CD14-positive monocyte (primary cell): ENCODE data around the gene BNC2. TPM values are rescaled to one million over a fixed set of nuclear protein-coding genes. Genes with fewer than 3 reads are reported as not detected.

ENCODE experiments used
- DNase-seq, 3 donors: peaks; one replicate each; pipeline ENCODE4 v3.0.0-alpha.2; 2011 to 2022
- H2AFZ ChIP-seq: 2 replicates; pipeline ENCODE4 v1.6.0; 2012; ENCODE audit warnings: mild to moderate bottlenecking, low read depth, low read length, inconsistent platforms; ENCODE audit not compliant: insufficient read depth, poor library complexity, severe bottlenecking
- H3K27ac ChIP-seq, 2 donors: 1 replicate in 1 of 2; 2 replicates in 1 of 2; pipeline ENCODE4 v1.5.1; 2012 to 2013; ENCODE audit warnings: low read length in 2 of 2, control low read depth in 1 of 2, inconsistent platforms in 1 of 2, low read depth in 1 of 2, mild to moderate bottlenecking in 1 of 2
- H3K27me3 ChIP-seq, 2 donors: one replicate each; pipeline versions ENCODE4 v1.6.0 to v1.6.1; 2011 to 2013; ENCODE audit warnings: low read length in 2 of 2; ENCODE audit not compliant: control insufficient read depth in 2 of 2, insufficient read depth in 2 of 2
- H3K36me3 ChIP-seq, 2 donors: replicated peaks in 1 of 2; 1 replicate in 1 of 2; 2 replicates in 1 of 2; pipeline versions ENCODE4 v1.5.1 to v1.6.1; 2012 to 2013; ENCODE audit warnings: low read length in 2 of 2, control low read depth in 1 of 2, inconsistent platforms in 1 of 2, mild to moderate bottlenecking in 1 of 2; ENCODE audit not compliant: insufficient read depth in 2 of 2, control insufficient read depth in 1 of 2
- H3K4me1 ChIP-seq, 2 donors: 1 replicate in 1 of 2; 2 replicates in 1 of 2; pipeline versions ENCODE4 v1.5.1 to v1.6.1; 2012 to 2013; ENCODE audit warnings: low read length in 2 of 2, control low read depth in 1 of 2, inconsistent platforms in 1 of 2, mild to moderate bottlenecking in 1 of 2, moderate library complexity in 1 of 2; ENCODE audit not compliant: insufficient read depth in 2 of 2, control insufficient read depth in 1 of 2
- H3K4me2 ChIP-seq: replicated peaks from 2 replicates; pipeline ENCODE3; 2012; ENCODE audit warnings: low read length, moderate library complexity, mild to moderate bottlenecking; ENCODE audit not compliant: poor library complexity, severe bottlenecking; ENCODE audit errors: extremely low read depth
- H3K4me3 ChIP-seq, 3 experiments: fragments of 200-600 bp in 1 of 3; sonication (generic) in 1 of 3; replicated peaks in 1 of 3; 1 replicate in 2 of 3; 2 replicates in 1 of 3; pipeline ENCODE4 v1.5.1; 2011 to 2013; ENCODE audit warnings: low read length in 3 of 3, mild to moderate bottlenecking in 3 of 3, control low read depth in 2 of 3, low read depth in 2 of 3, inconsistent platforms in 1 of 3, moderate library complexity in 1 of 3
- H3K79me2 ChIP-seq: 2 replicates; pipeline ENCODE4 v1.6.0; 2012; ENCODE audit warnings: mild to moderate bottlenecking, control low read depth, inconsistent platforms, low read length, moderate library complexity; ENCODE audit not compliant: insufficient read depth
- H3K9ac ChIP-seq: 2 replicates; pipeline ENCODE4 v1.6.0; 2017; ENCODE audit warnings: low read length, mild to moderate bottlenecking; ENCODE audit not compliant: insufficient read depth, poor library complexity, severe bottlenecking
- H3K9me3 ChIP-seq, 2 donors: replicated peaks in 1 of 2; 1 replicate in 1 of 2; 2 replicates in 1 of 2; pipeline versions ENCODE4 v1.5.1 to v1.6.1; 2012 to 2013; ENCODE audit warnings: low read length in 2 of 2, control low read depth in 1 of 2; ENCODE audit not compliant: control insufficient read depth in 1 of 2, insufficient read depth in 1 of 2
- H4K20me1 ChIP-seq: 2 replicates; pipeline ENCODE4 v1.6.0; 2012; ENCODE audit warnings: mild to moderate bottlenecking, low read length, control low read depth, moderate library complexity; ENCODE audit not compliant: insufficient read depth
- H3K27ac Mint-ChIP-seq, 7 donors: one replicate each; pipeline ENCODE4 v1.8.0; 2020; ENCODE audit warnings: mild to moderate bottlenecking in 7 of 7, mixed read lengths in 7 of 7, moderate library complexity in 6 of 7, inconsistent platforms in 2 of 7
- H3K27me3 Mint-ChIP-seq, 3 donors: one replicate each; pipeline ENCODE4 v1.8.0; 2021 to 2022; ENCODE audit warnings: low read depth in 3 of 3, mild to moderate bottlenecking in 3 of 3, mixed read lengths in 3 of 3, moderate library complexity in 3 of 3, inconsistent platforms in 1 of 3
- H3K36me3 Mint-ChIP-seq, 2 donors: one replicate each; pipeline ENCODE4 v1.8.0; 2020; ENCODE audit warnings: mixed read lengths in 2 of 2, inconsistent platforms in 1 of 2, mild to moderate bottlenecking in 1 of 2
- H3K4me1 Mint-ChIP-seq: one replicate; pipeline ENCODE4 v1.8.0; 2020; ENCODE audit warnings: mild to moderate bottlenecking, mixed read lengths
- H3K4me3 Mint-ChIP-seq, 2 donors: one replicate each; pipeline ENCODE4 v1.8.0; 2020; ENCODE audit warnings: mild to moderate bottlenecking in 2 of 2, mixed read lengths in 2 of 2, moderate library complexity in 1 of 2
- H3K9me3 Mint-ChIP-seq, 7 donors: one replicate each; pipeline ENCODE4 v1.8.0; 2020 to 2022; ENCODE audit warnings: mixed read lengths in 7 of 7, mild to moderate bottlenecking in 6 of 7, moderate library complexity in 6 of 7, inconsistent platforms in 2 of 7
- CTCF ChIP-seq: fragments of 200-600 bp; IDR thresholded peaks from one replicate; pipeline ENCODE4 v1.8.0; 2022; ENCODE audit warnings: antibody characterized with exemption, mild to moderate bottlenecking
- WGBS: methylation state at CpG from one replicate; pipeline ENCODE4 v1.1.5; 2013; ENCODE audit warnings: missing lambda C conversion rate; ENCODE audit not compliant: insufficient coverage; 5-methylcytosine and 5-hydroxymethylcytosine counted together
- intact Hi-C, 2 donors: fragments of 100-400 bp; cut with micrococcal nuclease; formaldehyde crosslinking; loops; one replicate each; pipeline versions ENCODE4 v1.15.0 to v1.15.1; 2023
- polyA plus RNA-seq, 3 donors: library from polyadenylated mRNA; depleted of rRNA in 1 of 3; unstranded in 2 of 3; stranded (reverse) in 1 of 3; fragments of 300-500 nt in 2 of 3; fragments of >200 nt in 1 of 3; fragmentation: Illumina TruSeq in 2 of 3; gene quantifications; 1 replicate in 2 of 3; 2 replicates in 1 of 3; pipeline ENCODE4 v1.2.3, GENCODE V29; 2012 to 2021

The BNC2 gene
- polyA plus RNA-seq, 3 donors, result 0.01 TPM; not detected in 2

- no peaks in the 10 kb centered on the region for H3K79me2 ChIP-seq
- TF ChIP-seq CTCF, result no peak
- H3K9ac ChIP-seq, result no peak overlapping the region
- Mint-ChIP-seq H3K4me3 (no peak overlapping the region), H3K9me3 (peaks cover 0 to 11% (median 5%) of the 10 kb centered on the region in 7 donors), H3K27ac (no peak overlapping the region), H3K36me3 (no peaks in the 10 kb centered on the region), H3K4me1 (peaks cover 5% of the 10 kb centered on the region), H3K27me3 (peaks cover 0 to 2% (median under 1%) of the 10 kb centered on the region in 3 donors)
- no peak overlapping the region for H3K4me2 ChIP-seq
- peaks cover 0 to under 1% of the 10 kb centered on the region in 2 donors for H3K9me3 ChIP-seq
- no peaks in the 10 kb centered on the region for H3K36me3 ChIP-seq
- H4K20me1 ChIP-seq, result no peaks in the 10 kb centered on the region
- no peak overlapping the region for H3K4me3 ChIP-seq
- H3K4me1 ChIP-seq, result peaks cover 0 to 9% of the 10 kb centered on the region in 2 donors
- no CpG with 5 or more reads among the region's 6 CpGs for WGBS
- intact Hi-C loops, result no loop called here
- H2AFZ ChIP-seq, result no peak overlapping the region
- H3K27ac ChIP-seq, result no peak overlapping the region
- DNase-seq, result no peak
- H3K27me3 ChIP-seq, result no peaks in the 10 kb centered on the region
Measured at GRCh38 chr9:16384993-16385392, 485.5 kb downstream of the BNC2 start.

GRCh38 chr9:16377311-16377710 is 493.2 kb downstream of the BNC2 start:
- Histone ChIP-seq H3K4me1 (no peaks in the 10 kb centered on the region), H2AFZ (no peak overlapping the region), H3K4me2 (no peak overlapping the region), H3K9me3 (no peaks in the 10 kb centered on the region), H3K36me3 (no peaks in the 10 kb centered on the region), H3K79me2 (no peaks in the 10 kb centered on the region), H3K27me3 (no peaks in the 10 kb centered on the region), H4K20me1 (no peaks in the 10 kb centered on the region), H3K9ac (no peak overlapping the region), H3K4me3 (no peak overlapping the region), H3K27ac (no peak overlapping the region)
- no peak for DNase-seq
- no CpG with 5 or more reads among the region's 4 CpGs for WGBS
- Mint-ChIP-seq H3K9me3 (peaks cover 2 to 9% (median 4%) of the 10 kb centered on the region in 7 donors), H3K27ac (no peak overlapping the region), H3K4me3 (no peak overlapping the region), H3K27me3 (peaks cover 0 to 2% (median 0%) of the 10 kb centered on the region in 3 donors), H3K36me3 (no peaks in the 10 kb centered on the region), H3K4me1 (no peaks in the 10 kb centered on the region)
- no peak for TF ChIP-seq CTCF
- intact Hi-C loops, result no loop called here
